NCI-H2227 treated with DMSO at 0.1 percent for 48 hours (cell line): ENCODE data around the gene SARNP.

Experiments used
- DNase-seq: peaks from one replicate; lab custom pipeline; 2025; lab: John Stamatoyannopoulos, UW

SARNP gene

GRCh38 chr12:55742719-55743405, 74.7 kb downstream of the SARNP start, which contains the start of gene GDF11:
Gene GDF11, plus strand, starts transcription at chr12:55743122. Its CDS starts 195 bp downstream, at chr12:55743317.
- DNase-seq, result peak; percentile 68

GRCh38 chr12:55741931-55742680, 75.4 kb downstream of the SARNP start:
- no peak for DNase-seq

GRCh38 chr12:55739025-55739378, 78.5 kb downstream of the SARNP start:
- no peak for DNase-seq

- peak; percentile 76 for DNase-seq
Observed at GRCh38 chr12:55738123-55739024, 79.2 kb downstream of the SARNP start.

GRCh38 chr12:55737581-55738122, 79.9 kb downstream of the SARNP start:
- DNase-seq, result peak; percentile 71

- DNase-seq, result peak; percentile 61
Observed at GRCh38 chr12:55736780-55737580, 80.5 kb downstream of the SARNP start.

GRCh38 chr12:55736076-55736475, 81.4 kb downstream of the SARNP start:
- DNase-seq, result no peak

GRCh38 chr12:55734595-55734994, 82.9 kb downstream of the SARNP start:
- DNase-seq, result no peak

GRCh38 chr12:55733858-55734257, 83.7 kb downstream of the SARNP start:
- DNase-seq, result no peak

GRCh38 chr12:55733021-55733555, 84.4 kb downstream of the SARNP start:
- DNase-seq, result no peak

GRCh38 chr12:55732288-55732687, 85.2 kb downstream of the SARNP start:
- no peak for DNase-seq

- DNase-seq, result peak; percentile 39
Observed at GRCh38 chr12:55729819-55730818, 87.4 kb downstream of the SARNP start.

- peak; percentile 42 for DNase-seq
Observed at GRCh38 chr12:55728939-55729818, 88.3 kb downstream of the SARNP start, which contains the start of gene CD63. Gene CD63, minus strand, starts transcription at chr12:55729009. Its CDS starts 668 bp downstream, at chr12:55728341.

- no peak for DNase-seq
Observed at GRCh38 chr12:55728186-55728938, 89.2 kb downstream of the SARNP start.

GRCh38 chr12:55727643-55728185, 89.8 kb downstream of the SARNP start:
- no peak for DNase-seq

GRCh38 chr12:55726971-55727370, 90.6 kb downstream of the SARNP start:
- no peak for DNase-seq

GRCh38 chr12:55725556-55725955, 92.0 kb downstream of the SARNP start:
- DNase-seq, result no peak

- DNase-seq, result no peak
Observed at GRCh38 chr12:55724940-55725309, 92.6 kb downstream of the SARNP start.
